SK-N-SH treated with all-trans-retinoic acid at 6 μM for 48 hours (cell line): ENCODE measurements around the gene MMD.

Source experiments
- ATAC-seq: fragments of 200-7000 bp; cut with Tn5 transposase; 3 replicates; pipeline ENCODE4 v1.9.1; 2020; ENCODE audit warnings: mild to moderate bottlenecking, moderate library complexity
- ARNTL ChIP-seq: fragments of 450-650 bp; formaldehyde crosslinking; IDR thresholded peaks from 2 replicates; pipeline ENCODE4 v1.5.0; 2020; ENCODE audit warnings: low read depth, mild to moderate bottlenecking, moderate library complexity, borderline replicate concordance
- BACH2 ChIP-seq: fragments of 250-450 bp; sonication (Bioruptor Pico); IDR thresholded peaks from 2 replicates; pipeline ENCODE4 v1.9.0; 2021; ENCODE audit warnings: mild to moderate bottlenecking, borderline replicate concordance
- CREB5 ChIP-seq: fragments of 250-450 bp; sonication (Bioruptor Pico); IDR thresholded peaks from 2 replicates; pipeline ENCODE4 v1.5.1; 2020; ENCODE audit warnings: low read depth, mild to moderate bottlenecking, moderate library complexity
- CSDC2 ChIP-seq: fragments of 250-450 bp; sonication (Bioruptor Pico); IDR thresholded peaks from 2 replicates; pipeline ENCODE4 v1.5.0; 2020; ENCODE audit warnings: mild to moderate bottlenecking, moderate library complexity
- CSRNP3 ChIP-seq: fragments of 250-450 bp; sonication (Bioruptor Pico); IDR thresholded peaks from 2 replicates; pipeline ENCODE4 v1.5.1; 2021; ENCODE audit warnings: mild to moderate bottlenecking, moderate library complexity
- ESRRG ChIP-seq: fragments of 250-450 bp; sonication (Bioruptor Pico); IDR thresholded peaks from 2 replicates; pipeline ENCODE4 v1.6.1; 2021; ENCODE audit warnings: mild to moderate bottlenecking
- GLIS3 ChIP-seq: fragments of 250-450 bp; sonication (Bioruptor Pico); IDR thresholded peaks from 2 replicates; pipeline ENCODE4 v1.5.0; 2020; ENCODE audit warnings: mild to moderate bottlenecking, moderate library complexity
- ISL1 ChIP-seq: fragments of 250-450 bp; sonication (Bioruptor Pico); IDR thresholded peaks from 2 replicates; pipeline ENCODE4 v2.1.2; 2022; ENCODE audit warnings: mild to moderate bottlenecking, moderate library complexity
- OSR1 ChIP-seq: fragments of 250-450 bp; sonication (Bioruptor Pico); IDR thresholded peaks from 2 replicates; pipeline ENCODE4 v1.8.0; 2022; ENCODE audit warnings: moderate library complexity, mild to moderate bottlenecking, inconsistent platforms
- PATZ1 ChIP-seq: fragments of 250-450 bp; sonication (Bioruptor Pico); IDR thresholded peaks from 2 replicates; pipeline ENCODE4 v1.8.0; 2020; ENCODE audit warnings: mild to moderate bottlenecking, moderate library complexity, borderline replicate concordance
- PPARA ChIP-seq: fragments of 250-450 bp; sonication (Bioruptor Pico); IDR thresholded peaks from 2 replicates; pipeline ENCODE4 v1.5.0; 2020; ENCODE audit warnings: mild to moderate bottlenecking, borderline replicate concordance
- RARB ChIP-seq: fragments of 250-450 bp; sonication (Bioruptor Pico); IDR thresholded peaks from 2 replicates; pipeline ENCODE4 v1.8.0; 2021; ENCODE audit warnings: mild to moderate bottlenecking, moderate library complexity
- SNAI2 ChIP-seq: fragments of 250-450 bp; sonication (Bioruptor Pico); IDR thresholded peaks from 2 replicates; pipeline ENCODE4 v1.5.0; 2020; ENCODE audit warnings: mild to moderate bottlenecking, moderate library complexity
- TCF4 ChIP-seq: fragments of 250-450 bp; sonication (Bioruptor Pico); IDR thresholded peaks from 2 replicates; pipeline ENCODE4 v1.8.0; 2021; ENCODE audit warnings: mild to moderate bottlenecking, moderate library complexity, borderline replicate concordance
- TOX ChIP-seq: fragments of 250-450 bp; sonication (Bioruptor Pico); IDR thresholded peaks from 2 replicates; pipeline ENCODE4 v1.8.0; 2021; ENCODE audit warnings: mild to moderate bottlenecking, moderate library complexity, borderline replicate concordance
- TSHZ2 ChIP-seq: fragments of 250-450 bp; sonication (Bioruptor Pico); IDR thresholded peaks from 2 replicates; pipeline ENCODE4 v1.5.0; 2020; ENCODE audit warnings: mild to moderate bottlenecking, moderate library complexity
- ZC3H10 ChIP-seq: fragments of 250-450 bp; sonication (Bioruptor Pico); IDR thresholded peaks from 2 replicates; pipeline ENCODE4 v1.5.1; 2021; ENCODE audit warnings: mild to moderate bottlenecking, moderate library complexity
- ZFP3 ChIP-seq: fragments of 250-450 bp; sonication (Bioruptor Pico); IDR thresholded peaks from 2 replicates; pipeline ENCODE4 v1.5.0; 2020; ENCODE audit warnings: mild to moderate bottlenecking, moderate library complexity
- ZFP30 ChIP-seq: fragments of 450-650 bp; formaldehyde crosslinking; IDR thresholded peaks from 2 replicates; pipeline ENCODE4 v1.5.0; 2022; ENCODE audit warnings: mild to moderate bottlenecking, moderate library complexity
- ZNF565 ChIP-seq: fragments of 450-650 bp; formaldehyde crosslinking; conservative IDR thresholded peaks from 2 replicates; pipeline ENCODE4 v1.5.0; 2020; ENCODE audit warnings: low read depth, mild to moderate bottlenecking, moderate library complexity
- ZNF8 ChIP-seq: fragments of 450-650 bp; formaldehyde crosslinking; IDR thresholded peaks from 2 replicates; pipeline ENCODE4 v1.5.0; 2020; ENCODE audit warnings: mild to moderate bottlenecking, moderate library complexity
- TF ChIP-seq, protein P1 (sequence below): fragments of 250-450 bp; sonication (Bioruptor Pico); IDR thresholded peaks from 2 replicates; pipeline ENCODE4 v1.8.0; 2021; ENCODE audit warnings: low read depth, mild to moderate bottlenecking, moderate library complexity, borderline replicate concordance

MMD gene

DNA sequence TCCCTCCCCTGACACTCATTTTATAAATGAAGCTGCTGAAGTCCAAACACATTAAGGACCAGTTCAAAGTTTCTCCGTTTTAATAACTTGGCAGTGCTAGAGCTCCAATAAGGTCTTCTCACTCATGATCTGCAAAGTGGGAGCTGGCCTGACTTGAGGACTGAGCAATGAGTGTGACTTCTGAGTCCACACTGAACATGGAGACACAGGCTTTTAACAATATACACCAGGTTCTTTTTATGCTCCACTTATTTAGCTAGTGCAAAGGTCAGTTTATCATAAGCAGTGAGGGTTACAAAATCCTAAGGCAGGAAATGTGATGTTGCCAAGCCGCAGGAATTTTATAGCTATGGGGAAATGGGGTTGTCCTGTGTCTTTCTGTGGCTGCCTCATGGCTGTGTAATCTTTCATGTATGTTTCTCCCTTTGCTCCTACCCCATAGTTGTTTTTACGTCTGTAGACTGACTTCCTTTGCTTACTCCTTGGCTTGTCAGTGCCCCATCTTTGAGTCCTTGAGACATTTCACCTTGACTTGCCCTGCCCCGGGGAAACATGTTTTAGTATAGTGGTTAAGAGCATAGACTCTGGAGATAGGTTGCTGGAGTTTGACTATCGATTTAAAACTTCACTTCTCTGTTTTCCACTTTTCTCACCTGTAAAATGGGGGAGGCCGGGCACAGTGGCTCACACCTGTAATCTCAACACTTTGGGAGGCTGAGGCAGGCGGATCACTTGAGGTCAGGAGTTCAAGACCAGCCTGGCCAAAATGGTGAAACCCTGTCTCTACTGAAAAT lies 12.2 kb upstream of the MMD start:
- TF ChIP-seq CREB5 (CRISPR knock-in tag): no peak
- no peak for TF ChIP-seq SNAI2 (CRISPR knock-in tag)
- no peak for TF ChIP-seq GLIS3 (CRISPR knock-in tag)
- no peak for TF ChIP-seq ZFP3 (CRISPR knock-in tag)
- TF ChIP-seq ARNTL: no peak
- TF ChIP-seq ZNF565 (CRISPR knock-in tag): no peak
- no peak for TF ChIP-seq OSR1 (CRISPR knock-in tag)
- TF ChIP-seq ISL1: no peak; the same call in 1 of the 2 replicates
- TF ChIP-seq, protein P1, sequence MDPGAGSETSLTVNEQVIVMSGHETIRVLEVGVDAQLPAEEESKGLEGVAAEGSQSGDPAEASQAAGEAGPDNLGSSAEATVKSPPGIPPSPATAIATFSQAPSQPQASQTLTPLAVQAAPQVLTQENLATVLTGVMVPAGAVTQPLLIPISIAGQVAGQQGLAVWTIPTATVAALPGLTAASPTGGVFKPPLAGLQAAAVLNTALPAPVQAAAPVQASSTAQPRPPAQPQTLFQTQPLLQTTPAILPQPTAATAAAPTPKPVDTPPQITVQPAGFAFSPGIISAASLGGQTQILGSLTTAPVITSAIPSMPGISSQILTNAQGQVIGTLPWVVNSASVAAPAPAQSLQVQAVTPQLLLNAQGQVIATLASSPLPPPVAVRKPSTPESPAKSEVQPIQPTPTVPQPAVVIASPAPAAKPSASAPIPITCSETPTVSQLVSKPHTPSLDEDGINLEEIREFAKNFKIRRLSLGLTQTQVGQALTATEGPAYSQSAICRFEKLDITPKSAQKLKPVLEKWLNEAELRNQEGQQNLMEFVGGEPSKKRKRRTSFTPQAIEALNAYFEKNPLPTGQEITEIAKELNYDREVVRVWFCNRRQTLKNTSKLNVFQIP (CRISPR knock-in tag): no peak
- TF ChIP-seq ZC3H10 (CRISPR knock-in tag): no peak
- TF ChIP-seq ZFP30: no peak
- no peak for TF ChIP-seq ZNF8 (CRISPR knock-in tag)
- no peak for TF ChIP-seq BACH2 (CRISPR knock-in tag)
- no peak for TF ChIP-seq PPARA (CRISPR knock-in tag)
- no peak for TF ChIP-seq CSDC2
- no peak for TF ChIP-seq TCF4 (CRISPR knock-in tag)
- TF ChIP-seq RARB: no peak
- peak; percentile 35 for ATAC-seq

- ATAC-seq: no peak
- no peak for TF ChIP-seq ZFP3 (CRISPR knock-in tag)
- TF ChIP-seq, all 23 proteins: peak for 0
These were observed 11.5 kb upstream of the MMD start for GRCh38 chr17:55433029-55433628.

GRCh38 chr17:55432358-55433028 lies 10.9 kb upstream of the MMD start:
- ATAC-seq: no peak
- TF ChIP-seq ZNF8 (CRISPR knock-in tag) (peak; percentile 22; the same call in 1 of the 2 replicates), TSHZ2 (peak; percentile 87), ZFP3 (CRISPR knock-in tag) (peak; percentile 90), TOX (CRISPR knock-in tag) (no peak), ARNTL (no peak), ZC3H10 (CRISPR knock-in tag) (no peak), CSDC2 (peak; percentile 82; the same call in 1 of the 2 replicates), ISL1 (peak; percentile 57), GLIS3 (CRISPR knock-in tag) (no peak), OSR1 (CRISPR knock-in tag) (no peak), BACH2 (CRISPR knock-in tag) (no peak), TCF4 (CRISPR knock-in tag) (no peak), CSRNP3 (CRISPR knock-in tag) (no peak), SNAI2 (CRISPR knock-in tag) (peak; percentile 96), ESRRG (peak; percentile 64; the same call in 1 of the 2 replicates), RARB (no peak), PATZ1 (no peak), PPARA (CRISPR knock-in tag) (peak; percentile 81; the same call in 1 of the 2 replicates), CREB5 (CRISPR knock-in tag) (no peak)
- TF ChIP-seq, protein P1 (CRISPR knock-in tag): no peak
